ENCODE data around the gene ACSL5. TPM values are rescaled to one million over a fixed set of nuclear protein-coding genes. Genes with fewer than 3 reads are reported as not detected.
A peak's percentile ranks its signal among the peaks of the same experiment; 100 is the strongest.

Gene ACSL5
- total RNA-seq, 1 donor from 2014 or later = 81.1 TPM

DNA sequence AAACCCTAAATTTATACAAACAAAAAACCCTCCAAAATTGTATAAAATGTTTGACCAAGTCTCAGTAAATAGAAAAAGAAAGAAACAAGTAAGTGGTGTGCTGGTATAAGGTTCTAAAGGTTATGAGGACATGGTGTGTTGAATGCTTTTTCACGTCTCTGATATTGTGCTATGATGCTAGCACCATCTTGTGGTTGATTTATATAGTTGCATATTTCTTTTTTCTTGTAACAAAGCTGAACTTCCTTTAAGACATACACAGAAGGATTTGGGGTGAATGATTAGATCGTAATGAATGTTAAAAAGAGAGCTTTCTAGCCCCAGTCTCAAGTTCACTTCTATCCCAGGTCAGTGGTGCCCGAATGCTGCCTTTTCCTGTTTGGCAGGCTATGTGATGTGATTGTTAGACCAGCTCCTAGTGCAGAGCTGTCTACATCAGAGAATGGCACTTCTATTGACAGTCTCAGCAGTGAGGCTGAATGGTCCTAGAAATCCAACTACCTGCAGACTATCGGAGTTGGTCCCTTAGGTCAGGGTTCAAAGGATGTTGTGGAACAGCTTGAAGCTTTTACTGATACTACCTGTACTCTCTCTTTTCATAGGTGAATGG is 98.1 kb downstream of the ACSL5 start:
- Histone ChIP-seq H3K4me3 (no peak overlapping the region), H3K9me3 (no peaks in the 10 kb centered on the region), H3K27me3 (ENCODE audit: low read depth) (no peaks in the 10 kb centered on the region), H3K27ac (no peak overlapping the region), H3K36me3 (peaks cover 8% of the 10 kb centered on the region), H3K4me1 (peaks cover 5% of the 10 kb centered on the region)
- TF ChIP-seq, protein P1, sequence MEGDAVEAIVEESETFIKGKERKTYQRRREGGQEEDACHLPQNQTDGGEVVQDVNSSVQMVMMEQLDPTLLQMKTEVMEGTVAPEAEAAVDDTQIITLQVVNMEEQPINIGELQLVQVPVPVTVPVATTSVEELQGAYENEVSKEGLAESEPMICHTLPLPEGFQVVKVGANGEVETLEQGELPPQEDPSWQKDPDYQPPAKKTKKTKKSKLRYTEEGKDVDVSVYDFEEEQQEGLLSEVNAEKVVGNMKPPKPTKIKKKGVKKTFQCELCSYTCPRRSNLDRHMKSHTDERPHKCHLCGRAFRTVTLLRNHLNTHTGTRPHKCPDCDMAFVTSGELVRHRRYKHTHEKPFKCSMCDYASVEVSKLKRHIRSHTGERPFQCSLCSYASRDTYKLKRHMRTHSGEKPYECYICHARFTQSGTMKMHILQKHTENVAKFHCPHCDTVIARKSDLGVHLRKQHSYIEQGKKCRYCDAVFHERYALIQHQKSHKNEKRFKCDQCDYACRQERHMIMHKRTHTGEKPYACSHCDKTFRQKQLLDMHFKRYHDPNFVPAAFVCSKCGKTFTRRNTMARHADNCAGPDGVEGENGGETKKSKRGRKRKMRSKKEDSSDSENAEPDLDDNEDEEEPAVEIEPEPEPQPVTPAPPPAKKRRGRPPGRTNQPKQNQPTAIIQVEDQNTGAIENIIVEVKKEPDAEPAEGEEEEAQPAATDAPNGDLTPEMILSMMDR (IDR thresholded peaks at IDR 0.05) = peak; percentile 67
- DNase-seq = no peak
- ATAC-seq = peak; percentile 57 to 64
- intact Hi-C loops (cut with DNase I) = no loop called here

DNA sequence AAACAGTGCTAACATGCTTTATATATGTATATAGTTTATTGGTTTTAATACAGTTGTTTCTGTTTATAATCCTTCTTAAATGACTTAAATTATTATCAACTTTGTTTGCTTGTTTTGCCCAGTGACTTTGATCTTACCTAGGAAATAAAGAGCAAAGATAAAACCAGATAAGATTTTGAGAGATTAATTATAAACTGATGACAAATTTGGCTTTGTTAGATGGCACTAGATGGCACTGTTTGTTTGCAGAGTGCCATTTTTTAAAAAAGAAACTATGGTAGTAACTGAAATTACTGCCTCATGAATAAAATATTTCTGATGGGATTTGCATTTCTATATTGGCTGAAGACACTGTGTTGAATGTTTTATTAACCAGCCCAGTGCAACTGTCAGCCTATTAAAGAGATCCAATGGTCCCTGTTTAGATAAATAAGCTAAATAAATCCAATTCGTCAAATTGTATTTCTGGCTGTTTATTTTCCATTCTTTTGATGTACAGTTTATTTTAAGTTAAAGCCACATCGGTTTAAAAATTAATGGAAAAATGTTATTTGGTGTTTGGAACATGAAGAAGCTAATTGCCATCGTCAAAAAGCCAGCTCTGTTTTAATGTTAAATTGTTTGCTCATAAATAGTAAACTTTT is 101.8 kb downstream of the ACSL5 start:
- intact Hi-C loops (cut with DNase I) = no loop called here
- TF ChIP-seq, protein P1 (IDR thresholded peaks at IDR 0.05) = peak; percentile 38
- DNase-seq = no peak
- H3K4me3 ChIP-seq = no peak overlapping the region
- H3K36me3 ChIP-seq = no peaks in the 10 kb centered on the region
- no peaks in the 10 kb centered on the region for H3K9me3 ChIP-seq
- ATAC-seq = no peak
- peaks cover 5% of the 10 kb centered on the region for H3K4me1 ChIP-seq
- H3K27me3 ChIP-seq (ENCODE audit: low read depth) = no peaks in the 10 kb centered on the region
- H3K27ac ChIP-seq = no peak overlapping the region

Other genes starting within 250 kb of the ACSL5 start
- 27.2 TPM for gene GPAM, start 190.4 kb upstream of the ACSL5 start, total RNA-seq
- not detected for gene TECTB, start 90.7 kb upstream of the ACSL5 start, total RNA-seq
- gene ZDHHC6, start 72.8 kb downstream of the ACSL5 start, total RNA-seq = 36.4 TPM
- 36.9 TPM for gene VTI1A, start 73.1 kb downstream of the ACSL5 start, total RNA-seq